ENCODE data around the gene ZHX3.

The ZHX3 gene

GRCh38 chr20:41221614-41222218 lies 95.8 kb downstream of the ZHX3 start:
- no peak for DNase-seq

GRCh38 chr20:41219824-41220223 lies 97.7 kb downstream of the ZHX3 start:
- no peak for DNase-seq

DNA sequence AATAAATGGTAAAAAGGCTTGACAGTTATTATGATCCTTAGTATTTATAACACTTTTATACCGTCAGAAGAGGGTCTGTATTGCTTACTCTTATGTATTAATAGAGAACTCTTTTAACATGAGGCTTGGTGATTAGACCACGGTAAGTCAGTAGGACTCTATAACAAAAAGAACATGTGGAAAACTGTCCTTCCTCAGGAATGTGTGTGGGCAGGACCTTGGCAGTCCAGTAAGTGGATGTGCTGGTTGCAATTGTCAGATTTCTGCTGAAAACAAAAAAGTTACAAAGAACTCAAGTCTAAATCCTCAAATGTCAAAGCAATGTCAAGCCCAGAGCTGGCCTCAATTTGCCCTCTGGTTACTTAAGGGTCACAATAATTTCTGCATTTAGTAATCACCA lies 99.1 kb downstream of the ZHX3 start:
- no peak for DNase-seq

GRCh38 chr20:41217422-41217821 lies 100.1 kb downstream of the ZHX3 start:
- DNase-seq = no peak

DNA sequence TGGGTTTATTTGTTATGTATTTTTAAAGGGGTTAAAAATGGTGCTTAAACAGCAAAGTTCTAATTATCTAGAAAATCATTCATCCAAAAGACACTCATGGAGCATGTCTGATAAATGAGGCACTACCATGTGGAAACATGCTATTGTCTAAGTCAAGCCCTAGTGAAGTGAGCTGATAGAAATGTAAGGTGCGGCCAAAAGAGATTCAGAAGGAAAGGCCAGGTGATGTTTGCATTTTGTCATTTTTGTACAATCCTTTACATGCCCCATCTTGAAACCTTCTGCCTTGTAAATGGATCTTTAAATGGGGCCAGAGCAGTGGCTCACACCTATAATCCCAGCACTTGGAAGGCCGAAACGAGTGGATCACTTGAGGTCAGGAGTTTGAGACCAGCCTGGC lies 102.9 kb downstream of the ZHX3 start:
- no peak for DNase-seq

DNA sequence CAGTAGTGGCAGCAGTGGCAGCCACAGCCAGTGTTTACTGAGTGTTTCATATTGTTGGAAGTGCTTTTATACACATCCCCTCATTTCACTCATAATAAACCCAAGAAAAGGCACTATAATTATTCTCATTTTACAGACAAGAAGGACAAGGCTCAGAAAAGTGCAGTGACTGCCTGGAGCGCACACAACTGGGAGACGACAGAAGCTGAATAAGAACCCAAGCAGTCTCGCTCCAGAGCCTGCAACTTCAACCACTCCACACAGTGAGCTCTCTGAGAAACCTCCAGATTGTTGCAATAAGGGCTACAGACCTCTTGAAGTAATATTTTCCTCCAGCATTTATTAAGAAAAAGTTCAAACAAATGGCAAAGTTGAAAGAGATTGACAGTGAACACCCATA lies 103.3 kb downstream of the ZHX3 start:
- no peak for DNase-seq

- DNase-seq = no peak
These were observed 104.2 kb downstream of the ZHX3 start for GRCh38 chr20:41213150-41213820.

- no peak for DNase-seq
These were observed 112.2 kb downstream of the ZHX3 start for GRCh38 chr20:41205313-41205712.

DNA sequence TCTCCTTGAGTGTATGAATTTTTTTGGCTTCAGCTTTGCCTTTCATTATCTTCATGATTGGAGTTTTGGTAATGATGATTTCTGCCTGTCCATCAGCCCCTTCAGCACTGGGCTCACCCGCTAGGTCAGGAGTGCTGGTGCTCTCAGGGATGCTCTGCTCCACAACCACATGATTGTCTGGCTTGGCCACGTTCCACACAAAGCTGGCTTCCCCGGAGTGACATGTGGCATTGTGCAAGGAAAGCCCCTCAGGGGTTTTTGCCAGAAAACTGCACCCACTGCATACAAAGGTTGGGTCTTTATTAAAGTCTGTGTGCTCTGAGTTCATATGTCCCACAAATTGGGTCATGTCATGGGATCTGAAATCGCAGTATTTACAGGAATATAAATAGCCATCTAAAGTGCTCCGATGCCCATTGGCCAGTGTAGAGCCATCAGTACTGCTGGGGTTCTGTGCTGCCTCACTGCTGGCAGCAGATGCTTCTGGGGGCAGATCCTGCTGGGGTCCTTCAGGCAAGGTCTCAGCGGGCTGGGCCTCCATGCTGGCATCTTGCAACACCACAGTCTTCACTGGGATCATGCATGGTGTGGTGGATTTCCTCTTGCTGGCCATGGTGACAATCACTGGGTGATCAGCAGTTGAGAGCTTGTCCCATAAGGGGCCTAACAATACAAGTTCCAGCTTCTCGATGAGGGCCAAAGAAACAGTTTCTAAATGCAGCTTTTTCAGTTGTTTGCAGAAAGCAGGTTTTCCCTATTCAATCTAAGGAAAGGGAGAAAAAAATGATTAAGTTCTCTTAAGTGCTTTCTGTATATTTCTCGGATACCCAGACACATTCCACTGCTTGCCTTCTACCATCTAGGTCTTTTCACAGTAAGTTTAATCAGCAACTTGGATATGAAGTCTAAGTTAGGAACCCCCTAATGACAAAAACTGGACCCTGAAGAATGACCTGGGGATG lies 112.9 kb downstream of the ZHX3 start:
- no peak for DNase-seq

- no peak for DNase-seq
These were observed 113.9 kb downstream of the ZHX3 start for GRCh38 chr20:41203660-41204059.

GRCh38 chr20:41202426-41202825 lies 115.1 kb downstream of the ZHX3 start:
- no peak for DNase-seq

- no peak for DNase-seq
These were observed 115.8 kb downstream of the ZHX3 start for GRCh38 chr20:41201760-41202159.

DNA sequence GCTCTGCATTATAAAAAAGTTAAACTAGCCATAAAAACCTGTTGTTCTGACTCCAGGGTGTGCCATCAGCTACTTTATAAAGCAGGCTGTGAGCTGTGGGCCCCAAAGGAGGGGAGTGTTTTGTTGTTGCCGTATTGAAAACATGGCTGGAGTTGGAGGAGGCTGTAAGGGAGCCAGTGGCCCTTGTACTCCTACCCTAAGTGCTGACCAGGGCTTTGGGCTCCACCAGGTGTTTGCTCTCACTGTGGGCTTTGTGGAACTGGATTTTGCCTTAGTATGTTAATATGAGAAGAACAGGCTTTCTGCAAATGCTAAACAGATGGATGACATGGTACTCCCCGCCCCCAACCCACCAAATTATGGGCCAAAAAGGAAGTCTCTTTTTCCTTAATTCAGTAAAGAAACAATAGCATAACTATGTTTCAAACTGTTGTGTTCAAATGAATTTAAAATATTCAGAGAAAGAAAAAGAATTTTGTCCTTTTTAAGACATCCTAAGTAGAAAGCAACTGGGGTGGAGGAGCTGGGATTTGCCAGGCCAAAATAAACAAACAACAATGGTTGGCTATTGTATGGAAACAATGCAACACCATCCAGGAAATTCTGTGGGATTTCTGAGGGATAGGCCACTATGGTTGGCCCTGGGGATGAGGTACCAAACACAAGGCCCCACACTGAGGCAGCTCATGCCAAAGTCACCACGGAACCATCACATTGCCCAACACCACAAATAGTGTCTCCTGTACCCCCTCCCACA lies 116.9 kb downstream of the ZHX3 start:
- DNase-seq = no peak

DNA sequence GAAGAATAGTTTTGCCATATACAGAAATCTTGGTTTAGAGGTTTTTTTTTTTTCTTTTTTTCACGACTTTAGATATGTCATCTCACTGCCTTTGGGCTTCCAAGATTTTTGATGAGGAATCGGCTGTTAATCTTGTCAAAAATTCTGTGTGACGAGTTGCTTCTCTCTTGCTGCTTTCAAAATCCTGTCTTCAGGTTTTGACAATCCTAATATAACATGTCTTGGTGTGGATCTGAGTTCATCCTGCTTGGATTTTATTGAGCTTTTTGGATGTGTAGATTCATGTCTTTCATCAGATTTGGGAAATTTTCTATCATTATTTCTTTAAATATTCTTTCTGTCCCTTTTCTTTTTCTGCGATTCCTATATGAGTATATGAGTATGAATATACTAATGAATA lies 119.1 kb downstream of the ZHX3 start:
- DNase-seq = no peak

DNA sequence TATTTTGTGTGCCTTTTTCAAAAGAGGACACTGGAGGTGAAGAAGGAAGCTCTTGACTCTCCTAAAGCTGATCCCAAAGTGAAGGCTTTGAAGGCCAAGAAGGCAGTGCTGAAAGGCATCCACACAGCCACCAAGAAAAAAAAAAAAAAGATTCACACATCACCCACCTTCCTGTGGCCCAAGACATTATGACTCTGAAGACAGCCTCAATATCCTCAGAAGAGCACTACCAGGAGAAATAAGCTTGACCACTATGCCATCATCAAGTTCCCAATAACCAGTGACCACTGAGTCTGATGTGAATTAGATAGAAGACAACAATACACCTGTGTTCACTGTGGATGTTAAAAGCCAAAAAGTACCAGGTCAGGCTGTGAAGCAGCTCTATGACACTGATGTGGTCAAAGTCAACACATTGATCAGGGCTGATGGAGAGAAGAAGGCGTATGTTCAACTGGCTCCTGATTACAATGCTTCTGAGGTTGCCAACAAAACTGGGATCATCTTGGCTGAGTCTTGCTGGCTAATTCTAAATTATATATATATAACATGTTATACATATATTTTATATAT lies 120.8 kb downstream of the ZHX3 start:
- DNase-seq = no peak

DNA sequence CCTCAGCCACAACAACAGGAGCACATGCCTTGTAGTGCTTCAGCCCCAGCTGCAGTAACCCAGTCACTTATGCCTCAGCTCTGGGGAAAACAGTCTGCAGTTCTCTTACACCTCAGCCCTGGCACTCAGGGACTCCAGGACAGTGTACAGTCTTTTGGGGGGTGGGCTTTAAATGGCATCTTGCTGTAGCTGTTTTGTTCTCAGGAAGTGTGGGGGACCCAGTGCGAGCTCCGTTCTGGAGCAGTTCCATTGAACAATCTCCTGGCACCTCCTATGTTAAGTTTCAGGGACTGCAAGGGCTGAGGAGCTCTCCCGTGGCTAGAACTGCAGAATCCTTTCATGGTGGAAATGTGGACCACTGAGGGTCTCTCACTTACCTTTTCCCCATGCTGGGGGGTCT lies 125.0 kb downstream of the ZHX3 start:
- no peak for DNase-seq

GRCh38 chr20:41191562-41192500 lies 125.7 kb downstream of the ZHX3 start:
- no peak for DNase-seq

DNA sequence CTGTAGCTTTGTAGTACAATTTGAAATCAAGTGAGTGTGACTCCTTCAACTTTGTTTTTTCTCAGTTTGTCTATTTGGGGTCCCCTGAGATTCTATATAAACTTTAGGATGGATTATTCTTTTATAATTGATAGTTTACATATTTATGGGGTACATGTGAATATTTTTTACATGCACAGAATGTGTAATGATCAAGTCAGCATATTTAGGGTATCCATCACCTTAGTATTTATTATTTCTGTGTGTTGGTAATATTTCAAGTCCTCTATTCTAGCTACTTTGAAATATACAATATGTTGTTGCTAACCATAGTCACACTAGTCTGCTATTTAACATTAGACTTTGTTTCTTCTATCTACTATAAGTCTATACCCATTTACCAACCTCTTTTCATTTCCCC lies 129.9 kb downstream of the ZHX3 start:
- no peak for DNase-seq

DNA sequence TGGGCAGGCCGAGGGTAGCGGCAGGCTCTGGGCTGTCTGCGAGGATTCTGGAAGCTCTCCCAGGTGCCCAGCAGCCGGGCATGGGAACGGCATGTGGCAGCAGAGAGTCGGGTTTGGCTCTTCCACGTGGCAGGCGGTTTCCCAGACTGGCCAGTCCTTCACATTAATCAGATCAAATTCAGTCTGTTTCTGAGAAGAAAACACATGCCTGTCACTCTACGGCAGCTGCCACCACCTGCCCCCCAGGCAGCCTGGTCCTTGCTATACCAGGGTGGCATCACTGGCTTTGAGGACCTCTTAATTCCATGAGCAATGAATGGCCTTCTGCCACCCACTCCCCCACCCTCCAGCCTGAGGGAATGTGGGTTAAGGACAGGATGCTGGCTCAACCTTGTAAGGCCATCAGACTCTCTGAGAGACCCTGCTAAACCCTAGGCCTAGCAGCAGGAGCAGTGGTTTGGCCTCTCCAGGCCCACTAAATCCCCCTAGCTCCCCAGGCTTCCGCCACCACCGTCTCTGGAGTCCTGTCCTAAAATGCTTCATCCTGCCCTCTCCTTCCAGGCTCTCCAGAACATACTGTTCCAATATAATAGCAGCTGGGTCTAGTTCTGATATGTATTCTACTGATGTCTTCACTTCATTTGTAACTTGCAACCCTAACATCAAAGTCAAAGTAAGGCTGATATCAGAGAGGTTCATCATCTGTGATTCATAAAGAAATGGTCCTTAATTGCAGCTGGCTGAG lies 132.3 kb downstream of the ZHX3 start:
- no peak for DNase-seq

DNA sequence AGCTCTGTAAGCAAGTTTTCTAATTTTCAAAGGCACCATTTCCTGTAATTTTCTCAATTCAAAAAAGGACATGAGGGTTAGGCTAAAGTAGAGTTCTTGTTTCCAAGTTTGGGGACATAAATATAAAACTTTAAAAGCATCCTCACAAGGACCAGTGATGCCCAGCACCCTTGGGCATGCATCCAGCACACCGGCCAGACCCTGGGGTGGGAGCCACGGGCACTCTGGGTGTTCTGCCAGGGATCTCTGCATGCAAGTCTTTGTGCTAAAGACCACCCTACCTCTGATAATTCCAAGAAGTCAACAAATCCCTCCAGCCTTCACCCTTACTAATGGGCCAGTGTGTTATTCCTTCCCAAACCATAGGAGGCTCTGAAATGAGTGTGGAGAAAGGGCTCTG lies 133.7 kb downstream of the ZHX3 start:
- no peak for DNase-seq

DNA sequence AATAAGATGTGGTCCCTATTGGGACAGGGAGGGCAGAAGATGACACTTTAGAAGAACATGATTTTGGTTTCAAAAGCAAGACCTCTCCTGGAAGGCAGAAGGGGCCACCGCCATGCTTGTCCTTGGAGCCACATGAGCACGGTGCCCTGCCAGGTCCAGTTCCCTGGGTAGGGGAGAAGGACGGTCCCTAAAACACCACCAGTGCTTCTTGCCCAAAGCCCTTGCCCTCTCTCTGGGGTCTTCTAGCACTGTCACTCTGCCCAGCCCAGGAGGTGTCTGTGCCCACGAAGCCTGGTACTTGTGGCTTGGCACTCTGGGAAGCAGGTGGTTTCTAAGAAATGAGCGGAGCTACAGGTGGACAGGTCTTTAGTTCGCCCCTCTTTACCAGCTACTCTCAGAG lies 134.1 kb downstream of the ZHX3 start:
- no peak for DNase-seq
